K562 (cell line): ENCODE results near the gene SDK1. TPM values are rescaled to one million over a fixed set of nuclear protein-coding genes. Genes with fewer than 3 reads are reported as not detected.

Experiments
- ATAC-seq: fragments of 200-7000 bp; cut with Tn5 transposase; 3 replicates; pipeline ENCODE4 v1.9.1; 2020; ENCODE audit warnings: moderate library complexity
- BruUV-seq: library from RNA; stranded (reverse); fragments of 400-500 nt; replicated peaks from 2 replicates; lab custom pipeline; 2021; lab: Mats Ljungman, UMichigan
- CTCF ChIA-PET: fragments of 300-600 bp; formaldehyde crosslinking; extraction: SDS; loops from one replicate; lab custom pipeline; 2021; ENCODE audit warnings: low intra/inter-chr PET ratio; lab: Yijun Ruan, JAX
- POLR2A ChIA-PET: fragments of 300-600, 350-650 bp; sonication (Branson Sonifier 250); formaldehyde crosslinking; extraction: SDS; loops from one replicate; lab custom pipeline; 2021; ENCODE audit warnings: antibody characterized with exemption, inconsistent platforms; lab: Yijun Ruan, JAX
- DNase-seq, 4 experiments: peaks; one replicate each; pipeline versions ENCODE4 v3.0.0 to v3.0.0-alpha.2; 2011 to 2018; ENCODE audit warnings: low spot score in 3 of 4, mixed read lengths in 3 of 4; ENCODE audit errors: extremely low read depth in 1 of 4
- FAIRE-seq: peaks from 2 replicates; lab custom pipeline; 2011; peaks lifted over from hg19 to GRCh38; lab: Jason Lieb, UNC
- H2AFZ ChIP-seq: 2 replicates; pipeline ENCODE4 v1.6.0; 2011; ENCODE audit warnings: low read depth, low read length, control low read depth, inconsistent platforms
- H3K27ac ChIP-seq: fragments of 200-600 bp; 3 replicates; pipeline ENCODE4 v1.8.0; 2011; ENCODE audit warnings: low read depth, mild to moderate bottlenecking, control low read depth, inconsistent platforms, low read length, moderate library complexity, mixed read lengths; ENCODE audit errors: extremely low read depth
- H3K27me3 ChIP-seq, 2 experiments: fragments of 300-600 bp in 1 of 2; 2 replicates in 1 of 2; 3 replicates in 1 of 2; pipeline versions ENCODE4 v1.6.0 to v1.8.0; 2011; ENCODE audit warnings: inconsistent platforms in 2 of 2, low read length in 2 of 2, mild to moderate bottlenecking in 1 of 2, mixed read lengths in 1 of 2, moderate library complexity in 1 of 2; ENCODE audit not compliant: control insufficient read depth in 2 of 2, insufficient read depth in 2 of 2
- H3K36me3 ChIP-seq: fragments of 300-600 bp; 3 replicates; pipeline ENCODE4 v1.8.0; 2011; ENCODE audit warnings: mild to moderate bottlenecking, low read length, inconsistent platforms; ENCODE audit not compliant: control insufficient read depth, insufficient read depth
- H3K4me1 ChIP-seq, 2 experiments: fragments of 200-600 bp in 1 of 2; replicated peaks in 1 of 2; 2 replicates in 1 of 2; 3 replicates in 1 of 2; pipeline versions ENCODE4 v1.5.1 to v1.8.0; 2011; ENCODE audit warnings: inconsistent platforms in 2 of 2, low read length in 2 of 2, mild to moderate bottlenecking in 1 of 2, mixed read lengths in 1 of 2, moderate library complexity in 1 of 2; ENCODE audit not compliant: control insufficient read depth in 2 of 2, insufficient read depth in 2 of 2
- H3K4me2 ChIP-seq: 2 replicates; pipeline ENCODE4 v1.6.1; 2011; ENCODE audit warnings: low read length, control low read depth, inconsistent platforms, mixed read lengths; ENCODE audit not compliant: insufficient read depth
- H3K4me3 ChIP-seq: fragments of 200-600 bp; sonication (generic), shearing (Covaris generic); 2 replicates; pipeline ENCODE4 v1.5.1; 2016; ENCODE audit warnings: control low read depth, inconsistent platforms
- H3K79me2 ChIP-seq: fragments of 200-600 bp; 3 replicates; pipeline ENCODE4 v1.8.0; 2011; ENCODE audit warnings: low read length, inconsistent platforms; ENCODE audit not compliant: control insufficient read depth, insufficient read depth
- H3K9ac ChIP-seq, 2 experiments: 2 replicates each; pipeline versions ENCODE4 v1.6.0 to v1.6.1; 2011; ENCODE audit warnings: low read depth in 2 of 2, low read length in 2 of 2, control low read depth in 1 of 2, inconsistent platforms in 1 of 2, mild to moderate bottlenecking in 1 of 2, mixed read lengths in 1 of 2; ENCODE audit not compliant: insufficient read depth in 1 of 2
- H3K9me1 ChIP-seq: one replicate; pipeline ENCODE4 v1.6.0; 2011; ENCODE audit warnings: inconsistent platforms, mild to moderate bottlenecking, low read length, moderate library complexity; ENCODE audit not compliant: control insufficient read depth, insufficient read depth
- H3K9me3 ChIP-seq: replicated peaks from 2 replicates; pipeline ENCODE4 v1.5.1; 2011; ENCODE audit warnings: low read depth, low read length, inconsistent platforms; ENCODE audit not compliant: control insufficient read depth, insufficient read depth
- H4K20me1 ChIP-seq: replicated peaks from 2 replicates; pipeline ENCODE4 v1.6.1; 2011; ENCODE audit warnings: low read length, inconsistent platforms, mixed read lengths; ENCODE audit not compliant: control insufficient read depth, insufficient read depth
- C11orf30 ChIP-seq: fragments of 450-650 bp; IDR thresholded peaks from 2 replicates; pipeline ENCODE4 v1.6.1; 2016; ENCODE audit warnings: low read depth, mild to moderate bottlenecking
- FOS ChIP-seq: IDR thresholded peaks from 3 replicates; pipeline ENCODE4 v1.6.1; 2011; ENCODE audit not compliant: insufficient read length; ENCODE audit errors: extremely low read depth
- ID3 ChIP-seq, 2 experiments: fragments of 250-450 bp in 1 of 2; fragments of 450-650 bp in 1 of 2; sonication (Bioruptor Pico) in 1 of 2; IDR thresholded peaks; 2 replicates each; pipeline versions ENCODE4 v1.6.1 to v1.8.0; 2016 to 2021; ENCODE audit warnings: mild to moderate bottlenecking in 2 of 2, moderate library complexity in 2 of 2, missing compliant biosample characterization in 1 of 2, missing genetic modification characterization in 1 of 2
- KDM1A ChIP-seq, 2 experiments: fragments of 450-650 bp; IDR thresholded peaks; 2 replicates each; pipeline ENCODE4 v1.6.1; 2016; ENCODE audit warnings: mild to moderate bottlenecking in 2 of 2
- MEIS2 ChIP-seq: fragments of 450-650 bp; IDR thresholded peaks from 2 replicates; pipeline ENCODE4 v1.6.1; 2014; ENCODE audit warnings: mild to moderate bottlenecking; ENCODE audit not compliant: partially characterized antibody
- NR3C1 ChIP-seq: sonication (generic); formaldehyde crosslinking; IDR thresholded peaks from 2 replicates; pipeline ENCODE4 v1.8.1; 2022; ENCODE audit warnings: missing genetic modification reagents
- SMAD3 ChIP-seq: fragments of 450-650 bp; formaldehyde crosslinking; conservative IDR thresholded peaks from 2 replicates; pipeline ENCODE4 v1.4.0; 2020; ENCODE audit warnings: mild to moderate bottlenecking
- SMARCA4 ChIP-seq: fragments of 450-650 bp; IDR thresholded peaks from 2 replicates; pipeline ENCODE4 v1.6.1; 2016
- SNIP1 ChIP-seq: fragments of 450-650 bp; IDR thresholded peaks from 2 replicates; pipeline ENCODE4 v1.7.1; 2017; ENCODE audit warnings: low read depth, mild to moderate bottlenecking
- YBX1 ChIP-seq: fragments of 450-650 bp; IDR thresholded peaks from 2 replicates; pipeline ENCODE4 v1.7.1; 2016; ENCODE audit warnings: mild to moderate bottlenecking
- ZEB2 ChIP-seq: fragments of 450-650 bp; IDR thresholded peaks from 2 replicates; pipeline ENCODE4 v1.6.1; 2016
- ZKSCAN1 ChIP-seq: fragments of 150-350 bp; IDR thresholded peaks from 2 replicates; pipeline ENCODE4 v1.6.1; 2016; ENCODE audit warnings: low read depth, low read length
- ZNF384 ChIP-seq: IDR thresholded peaks from 2 replicates; pipeline ENCODE4 v1.6.1; 2012; ENCODE audit warnings: low read depth, low read length, improper control_type of control experiment
- ZNF785 ChIP-seq: fragments of 250-450 bp; sonication (Bioruptor Pico); IDR thresholded peaks from 2 replicates; pipeline ENCODE4 v1.4.0; 2020; ENCODE audit warnings: mild to moderate bottlenecking
- WGBS: fragments of 100-300 bp; shearing (Covaris generic); methylation state at CpG from one replicate; pipeline ENCODE4 v1.1.6; 2016; ENCODE audit warnings: low coverage, mixed read lengths; ENCODE audit not compliant: insufficient coverage; ENCODE audit errors: missing lambda C conversion rate; 5-methylcytosine and 5-hydroxymethylcytosine counted together
- in situ Hi-C: fragments of 300-500 bp; cut with MboI; formaldehyde crosslinking; loops from 4 replicates; pipeline ENCODE4 v1.15.0; 2018; ENCODE audit warnings: inconsistent platforms, mixed read lengths
- intact Hi-C: fragments of 100-400 bp; cut with micrococcal nuclease; formaldehyde crosslinking; loops from 2 replicates; pipeline ENCODE4 v1.14.2; 2022
- polyA plus RNA-seq, 8 experiments: library from polyadenylated mRNA; depleted of rRNA in 4 of 8; stranded (reverse) in 5 of 8; unstranded in 3 of 8; fragments of >200 nt; fragmentation: Nextera tagmentation in 2 of 8; fragmentation: Illumina TruSeq in 1 of 8; extraction: Ambion mirVana in 2 of 8; extraction: Trizol in 1 of 8; gene quantifications; 2 replicates each; pipeline versions ENCODE4 v1.2.1 to v1.2.3, GENCODE V29; 2011 to 2014; ENCODE audit warnings: inconsistent platforms in 1 of 8, missing spikeins in 1 of 8
- total RNA-seq, 7 experiments: library from RNA; depleted of rRNA in 6 of 7; stranded (reverse); fragments of >200 nt in 6 of 7; fragmentation: Illumina TruSeq in 2 of 7; extraction: Trizol in 2 of 7; gene quantifications; 2 replicates each; pipeline versions ENCODE4 v1.2.1 to v1.2.3, GENCODE V29; 2011 to 2021; ENCODE audit warnings: low replicate concordance in 1 of 7
- TF ChIP-seq, protein P1 (sequence below): fragments of 250-450 bp; sonication (Bioruptor Pico); IDR thresholded peaks from 2 replicates; pipeline ENCODE4 v1.5.1; 2021; ENCODE audit warnings: mild to moderate bottlenecking
- TF ChIP-seq, protein P2 (sequence below): sonication (generic); formaldehyde crosslinking; IDR thresholded peaks from 2 replicates; pipeline ENCODE4 v1.4.0; 2020; ENCODE audit warnings: mild to moderate bottlenecking, missing genetic modification reagents

SDK1 gene
- total and polyA plus RNA-seq, 9 of the 15 experiments (the other 6 are each of a cell fraction or from before 2014, with no cell fraction given) = 0.16 TPM; not detected in 8

GRCh38 chr7:3451701-3452100, 150.6 kb downstream of the SDK1 start (continued):
- no peak for TF ChIP-seq ZNF785 (CRISPR knock-in tag)
- TF ChIP-seq SMARCA4 = no peak
- TF ChIP-seq FOS = no peak
- TF ChIP-seq SNIP1 = no peak

DNA sequence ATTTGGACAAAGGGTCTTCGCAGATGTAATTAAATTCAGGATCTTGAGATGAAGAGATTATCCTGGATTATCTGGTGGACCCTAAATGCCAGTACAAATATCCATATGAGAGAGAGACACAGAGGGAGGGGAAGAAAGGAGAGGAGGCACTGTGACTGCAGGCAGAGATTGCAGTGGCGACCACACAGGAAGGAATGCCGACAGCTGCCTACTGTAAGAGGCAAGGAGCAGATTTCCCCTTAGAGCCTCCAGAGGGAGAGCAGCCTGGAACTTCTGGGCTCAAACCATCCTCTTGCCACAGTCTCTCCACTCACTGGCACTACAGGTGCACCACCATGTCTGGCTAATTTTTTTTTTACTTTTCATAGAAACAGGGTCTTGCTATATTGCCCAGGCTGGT, 152.3 kb downstream of the SDK1 start:
- CTCF ChIA-PET = no interaction called here
- POLR2A ChIA-PET = no interaction called here

More for the DNA sequence above, 152.3 kb downstream of the SDK1 start:
- H3K9ac ChIP-seq = no peak overlapping the region
- H3K9me3 ChIP-seq = no peaks in the 10 kb centered on the region
- no peaks in the 10 kb centered on the region; a peak in 1 of 5 replicates for H3K27me3 ChIP-seq
- FAIRE-seq (no peak), ATAC-seq (no peak), DNase-seq (no peak)
- no peaks in the 10 kb centered on the region for H3K9me1 ChIP-seq
- BruUV-seq = no TSS peak
- no peak for TF ChIP-seq ZEB2
- no peak for TF ChIP-seq ZNF384
- no peak for TF ChIP-seq KDM1A (IDR thresholded peaks at IDR 0.05)
- TF ChIP-seq C11orf30 = no peak
- TF ChIP-seq MEIS2 = no peak
- TF ChIP-seq, protein P1, sequence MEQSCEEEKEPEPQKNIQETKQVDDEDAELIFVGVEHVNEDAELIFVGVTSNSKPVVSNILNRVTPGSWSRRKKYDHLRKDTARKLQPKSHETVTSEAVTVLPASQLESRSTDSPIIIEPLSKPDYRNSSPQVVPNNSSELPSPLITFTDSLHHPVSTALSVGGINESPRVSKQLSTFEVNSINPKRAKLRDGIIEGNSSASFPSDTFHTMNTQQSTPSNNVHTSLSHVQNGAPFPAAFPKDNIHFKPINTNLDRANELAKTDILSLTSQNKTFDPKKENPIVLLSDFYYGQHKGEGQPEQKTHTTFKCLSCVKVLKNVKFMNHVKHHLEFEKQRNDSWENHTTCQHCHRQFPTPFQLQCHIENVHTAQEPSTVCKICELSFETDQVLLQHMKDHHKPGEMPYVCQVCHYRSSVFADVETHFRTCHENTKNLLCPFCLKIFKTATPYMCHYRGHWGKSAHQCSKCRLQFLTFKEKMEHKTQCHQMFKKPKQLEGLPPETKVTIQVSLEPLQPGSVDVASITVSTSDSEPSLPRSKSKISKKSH = no peak
- TF ChIP-seq SMAD3 (CRISPR knock-in tag) = no peak
- no peak for TF ChIP-seq YBX1
- TF ChIP-seq NR3C1 (CRISPR knock-in tag) = no peak
- TF ChIP-seq, protein P2, sequence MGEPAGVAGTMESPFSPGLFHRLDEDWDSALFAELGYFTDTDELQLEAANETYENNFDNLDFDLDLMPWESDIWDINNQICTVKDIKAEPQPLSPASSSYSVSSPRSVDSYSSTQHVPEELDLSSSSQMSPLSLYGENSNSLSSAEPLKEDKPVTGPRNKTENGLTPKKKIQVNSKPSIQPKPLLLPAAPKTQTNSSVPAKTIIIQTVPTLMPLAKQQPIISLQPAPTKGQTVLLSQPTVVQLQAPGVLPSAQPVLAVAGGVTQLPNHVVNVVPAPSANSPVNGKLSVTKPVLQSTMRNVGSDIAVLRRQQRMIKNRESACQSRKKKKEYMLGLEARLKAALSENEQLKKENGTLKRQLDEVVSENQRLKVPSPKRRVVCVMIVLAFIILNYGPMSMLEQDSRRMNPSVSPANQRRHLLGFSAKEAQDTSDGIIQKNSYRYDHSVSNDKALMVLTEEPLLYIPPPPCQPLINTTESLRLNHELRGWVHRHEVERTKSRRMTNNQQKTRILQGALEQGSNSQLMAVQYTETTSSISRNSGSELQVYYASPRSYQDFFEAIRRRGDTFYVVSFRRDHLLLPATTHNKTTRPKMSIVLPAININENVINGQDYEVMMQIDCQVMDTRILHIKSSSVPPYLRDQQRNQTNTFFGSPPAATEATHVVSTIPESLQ = no peak
- no peak for TF ChIP-seq ID3 (CRISPR knock-in tag; IDR thresholded peaks at IDR 0.05)
- no peak for TF ChIP-seq ID3 (tag; IDR thresholded peaks at IDR 0.05)
- TF ChIP-seq ZKSCAN1 = no peak
- TF ChIP-seq, all 486 proteins: peak for 0
- intact Hi-C loops = no loop called here
- H3K36me3 ChIP-seq = no peaks in the 10 kb centered on the region
- H3K4me2 ChIP-seq = no peak overlapping the region
- no peak overlapping the region for H3K27ac ChIP-seq
- H2AFZ ChIP-seq = no peak overlapping the region
- in situ Hi-C loops = no loop called here
- no peaks in the 10 kb centered on the region for H3K79me2 ChIP-seq
- H3K4me3 ChIP-seq = no peak overlapping the region
- no peaks in the 10 kb centered on the region for H3K4me1 ChIP-seq
- WGBS = 0% methylated on average over 3 of the region's 3 CpGs
- no peaks in the 10 kb centered on the region; the same call in 1 of the 2 replicates for H4K20me1 ChIP-seq
